ENCODE measurements around the gene TKT.

- TF ChIP-seq, protein P1, sequence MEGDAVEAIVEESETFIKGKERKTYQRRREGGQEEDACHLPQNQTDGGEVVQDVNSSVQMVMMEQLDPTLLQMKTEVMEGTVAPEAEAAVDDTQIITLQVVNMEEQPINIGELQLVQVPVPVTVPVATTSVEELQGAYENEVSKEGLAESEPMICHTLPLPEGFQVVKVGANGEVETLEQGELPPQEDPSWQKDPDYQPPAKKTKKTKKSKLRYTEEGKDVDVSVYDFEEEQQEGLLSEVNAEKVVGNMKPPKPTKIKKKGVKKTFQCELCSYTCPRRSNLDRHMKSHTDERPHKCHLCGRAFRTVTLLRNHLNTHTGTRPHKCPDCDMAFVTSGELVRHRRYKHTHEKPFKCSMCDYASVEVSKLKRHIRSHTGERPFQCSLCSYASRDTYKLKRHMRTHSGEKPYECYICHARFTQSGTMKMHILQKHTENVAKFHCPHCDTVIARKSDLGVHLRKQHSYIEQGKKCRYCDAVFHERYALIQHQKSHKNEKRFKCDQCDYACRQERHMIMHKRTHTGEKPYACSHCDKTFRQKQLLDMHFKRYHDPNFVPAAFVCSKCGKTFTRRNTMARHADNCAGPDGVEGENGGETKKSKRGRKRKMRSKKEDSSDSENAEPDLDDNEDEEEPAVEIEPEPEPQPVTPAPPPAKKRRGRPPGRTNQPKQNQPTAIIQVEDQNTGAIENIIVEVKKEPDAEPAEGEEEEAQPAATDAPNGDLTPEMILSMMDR (IDR thresholded peaks at IDR 0.05), result no peak
- TF ChIP-seq POLR2A (IDR thresholded peaks at IDR 0.05), result no peak
These were observed 11.6 kb downstream of the TKT start for GRCh38 chr3:53244271-53244670.

All from ovary (tissue), 3 donors.